ENCODE data around the gene MRPL36.

Gene MRPL36

DNA sequence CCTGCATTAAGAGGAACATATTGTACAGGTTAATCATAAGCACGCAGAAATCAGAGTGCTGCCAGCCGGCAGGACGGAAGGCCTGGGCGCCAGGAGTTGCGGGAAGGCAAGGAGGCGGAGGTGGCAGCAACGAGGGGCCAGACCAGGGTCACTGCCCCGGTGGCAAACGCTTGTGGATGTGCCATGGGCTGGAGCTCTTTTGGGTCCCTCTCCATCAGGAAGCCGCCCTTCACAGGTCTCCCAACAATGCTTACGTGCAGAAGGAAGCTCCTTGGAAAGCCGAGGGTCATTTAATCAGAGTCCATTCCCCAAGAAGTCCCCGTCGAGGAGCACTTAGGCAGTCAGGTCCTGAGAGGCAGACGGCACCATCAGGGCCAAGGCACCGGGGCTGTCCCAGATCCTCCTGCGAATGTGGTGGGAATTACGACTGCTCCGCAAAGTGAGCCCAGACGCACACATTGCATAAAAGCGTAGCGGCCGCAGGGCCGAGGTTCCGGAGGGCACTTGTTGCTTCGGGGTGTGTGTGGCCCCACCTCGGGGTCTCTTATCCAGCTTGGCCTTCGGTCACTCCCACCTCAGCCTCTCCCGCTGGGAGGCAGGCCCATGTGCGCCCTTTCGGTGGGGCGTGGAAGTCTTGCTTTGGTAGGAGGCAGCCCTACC is 20.5 kb downstream of the MRPL36 start:
- DNase-seq (ENCODE audit: low spot score) = no peak

DNA sequence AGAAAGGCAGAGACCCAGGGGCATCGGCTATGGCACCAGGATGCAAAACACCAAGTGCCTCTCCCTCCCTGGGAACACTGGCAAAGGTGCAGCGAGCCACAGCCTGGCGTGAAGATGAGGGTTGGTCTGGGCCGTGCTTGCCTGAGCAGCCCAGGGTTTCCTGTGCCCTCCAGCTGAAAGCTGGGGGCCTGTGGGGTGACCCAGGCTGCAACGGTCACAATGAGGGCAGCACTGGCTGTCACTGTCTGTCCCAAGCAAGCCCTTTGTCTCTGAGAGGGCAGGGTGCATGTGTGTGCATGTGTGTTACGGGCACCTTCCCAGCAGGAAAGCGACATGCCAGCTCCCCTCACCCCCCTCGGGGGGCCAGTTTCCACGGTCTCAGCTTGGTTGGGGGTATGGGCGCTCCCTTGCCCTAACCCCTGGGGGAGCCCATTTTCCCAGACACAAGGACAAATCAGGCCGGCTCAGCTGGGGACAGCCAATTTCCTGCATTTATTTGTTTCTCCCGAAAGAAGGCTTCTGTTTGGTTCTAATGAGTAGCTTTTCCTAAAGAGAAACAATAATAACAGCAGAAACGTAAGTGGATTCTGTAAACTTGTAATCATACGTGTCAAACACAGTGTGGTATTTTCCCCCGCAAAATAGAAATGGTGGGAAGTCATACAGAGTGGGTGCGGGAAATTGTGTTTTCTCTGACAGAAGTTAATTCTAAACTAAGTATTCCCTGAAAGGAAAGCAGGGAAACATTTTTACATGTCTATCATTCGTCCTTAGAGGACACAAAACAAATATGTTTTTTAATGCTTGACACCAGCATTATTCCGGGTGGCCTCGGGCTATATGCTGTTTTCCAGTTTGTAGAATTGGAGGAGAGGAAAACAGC is 21.3 kb downstream of the MRPL36 start:
- DNase-seq (ENCODE audit: low spot score) = no peak
- Histone ChIP-seq H3K4me3 (no peak overlapping the region), H3K27ac (no peak overlapping the region)
- TF ChIP-seq, protein P1, sequence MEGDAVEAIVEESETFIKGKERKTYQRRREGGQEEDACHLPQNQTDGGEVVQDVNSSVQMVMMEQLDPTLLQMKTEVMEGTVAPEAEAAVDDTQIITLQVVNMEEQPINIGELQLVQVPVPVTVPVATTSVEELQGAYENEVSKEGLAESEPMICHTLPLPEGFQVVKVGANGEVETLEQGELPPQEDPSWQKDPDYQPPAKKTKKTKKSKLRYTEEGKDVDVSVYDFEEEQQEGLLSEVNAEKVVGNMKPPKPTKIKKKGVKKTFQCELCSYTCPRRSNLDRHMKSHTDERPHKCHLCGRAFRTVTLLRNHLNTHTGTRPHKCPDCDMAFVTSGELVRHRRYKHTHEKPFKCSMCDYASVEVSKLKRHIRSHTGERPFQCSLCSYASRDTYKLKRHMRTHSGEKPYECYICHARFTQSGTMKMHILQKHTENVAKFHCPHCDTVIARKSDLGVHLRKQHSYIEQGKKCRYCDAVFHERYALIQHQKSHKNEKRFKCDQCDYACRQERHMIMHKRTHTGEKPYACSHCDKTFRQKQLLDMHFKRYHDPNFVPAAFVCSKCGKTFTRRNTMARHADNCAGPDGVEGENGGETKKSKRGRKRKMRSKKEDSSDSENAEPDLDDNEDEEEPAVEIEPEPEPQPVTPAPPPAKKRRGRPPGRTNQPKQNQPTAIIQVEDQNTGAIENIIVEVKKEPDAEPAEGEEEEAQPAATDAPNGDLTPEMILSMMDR (IDR thresholded peaks at IDR 0.05) = no peak

More for the DNA sequence above, 20.5 kb downstream of the MRPL36 start:
- TF ChIP-seq, protein P1 (IDR thresholded peaks at IDR 0.05) = no peak
- Histone ChIP-seq H3K4me3 (no peak overlapping the region), H3K27ac (no peak overlapping the region)

DNA sequence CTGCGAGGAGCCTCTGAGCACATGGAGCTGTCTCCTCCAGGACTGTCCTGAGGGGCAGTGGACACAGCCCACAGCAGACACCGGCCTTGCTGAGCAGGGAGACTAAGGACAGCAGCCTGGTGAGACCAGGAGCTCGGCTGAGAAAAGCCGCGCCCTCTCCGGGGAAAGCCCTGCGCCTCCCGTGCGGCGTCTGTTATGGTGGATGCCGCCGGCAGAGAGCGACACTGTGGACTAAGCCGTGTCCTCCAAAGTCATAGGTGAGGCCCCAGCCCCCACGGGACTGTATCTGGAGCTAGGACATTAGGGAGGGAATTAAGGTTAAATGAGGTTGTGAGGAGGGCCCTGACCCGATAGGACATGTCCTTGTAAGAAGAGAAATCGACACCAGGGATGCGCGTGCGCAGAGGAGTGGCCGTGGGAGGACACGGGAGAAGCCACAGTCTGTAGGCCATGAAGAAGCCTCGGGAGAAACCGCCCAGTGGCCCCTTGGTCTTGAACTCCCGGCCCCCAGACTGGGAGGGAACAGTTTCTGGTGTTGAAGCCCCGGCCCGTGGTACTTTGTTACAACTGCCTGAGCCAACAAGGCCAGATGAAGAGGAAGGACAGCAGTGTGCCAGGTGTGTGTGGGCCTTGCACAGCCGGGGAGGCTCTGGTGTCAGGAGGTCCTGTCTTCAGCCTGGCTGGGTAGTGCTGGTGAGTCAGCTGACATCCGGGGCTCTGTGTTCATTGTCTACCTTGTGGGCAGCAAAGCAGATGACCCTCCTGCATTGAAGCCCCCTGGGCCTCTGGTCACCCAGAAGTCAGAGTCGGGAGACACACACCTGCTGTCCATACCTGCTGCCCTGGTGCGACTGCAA is 22.1 kb downstream of the MRPL36 start:
- DNase-seq (ENCODE audit: low spot score) = no peak
- no peak overlapping the region for H3K27ac ChIP-seq
- H3K4me3 ChIP-seq = no peak overlapping the region
- TF ChIP-seq, protein P1 (IDR thresholded peaks at IDR 0.05) = no peak

DNA sequence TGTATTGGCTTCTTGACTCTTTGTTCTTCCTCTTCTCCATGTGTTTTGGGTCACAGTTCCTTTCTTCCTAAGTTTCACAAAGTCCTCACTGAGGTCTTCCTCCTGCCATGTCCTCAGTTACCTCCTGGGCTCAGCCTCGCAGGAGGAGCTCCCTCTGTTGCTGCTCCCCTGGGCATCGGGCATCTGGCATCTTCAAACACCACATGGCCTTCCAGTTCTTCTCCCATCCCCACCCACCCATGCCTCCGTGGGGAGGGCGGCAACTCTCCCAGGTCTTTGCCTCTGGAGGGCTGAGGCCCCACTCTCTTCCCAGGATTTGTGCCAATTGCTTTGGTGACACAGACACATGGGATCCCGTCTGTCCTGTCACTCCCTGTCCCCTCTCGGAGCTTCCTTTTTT is 22.8 kb downstream of the MRPL36 start:
- H3K27ac ChIP-seq = no peak overlapping the region
- H3K4me3 ChIP-seq = no peak overlapping the region
- DNase-seq (ENCODE audit: low spot score) = no peak
- TF ChIP-seq, protein P1 (IDR thresholded peaks at IDR 0.05) = no peak

DNA sequence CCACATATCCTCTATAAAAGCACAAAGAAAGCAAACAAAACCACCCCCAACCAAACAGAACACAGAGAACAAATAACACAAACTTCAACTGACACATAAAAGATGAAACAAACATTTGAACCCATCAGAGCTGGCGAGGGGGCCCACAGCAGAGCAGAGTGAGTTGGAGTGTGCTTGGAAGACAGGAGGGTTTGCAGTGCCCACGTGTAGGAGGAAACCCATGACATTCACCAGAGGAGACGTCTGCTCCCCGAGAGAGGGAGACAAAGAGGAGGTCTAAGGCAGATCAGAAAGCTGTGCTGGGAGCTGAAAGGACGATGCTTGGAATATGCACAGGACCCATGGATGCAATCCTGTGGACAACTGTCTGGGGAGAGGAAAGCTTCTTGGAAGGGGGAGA is 27.0 kb downstream of the MRPL36 start:
- Histone ChIP-seq H3K27ac (no peak overlapping the region), H3K4me3 (no peak overlapping the region)
- TF ChIP-seq, protein P1 (IDR thresholded peaks at IDR 0.05) = no peak
- DNase-seq (ENCODE audit: low spot score) = no peak

DNA sequence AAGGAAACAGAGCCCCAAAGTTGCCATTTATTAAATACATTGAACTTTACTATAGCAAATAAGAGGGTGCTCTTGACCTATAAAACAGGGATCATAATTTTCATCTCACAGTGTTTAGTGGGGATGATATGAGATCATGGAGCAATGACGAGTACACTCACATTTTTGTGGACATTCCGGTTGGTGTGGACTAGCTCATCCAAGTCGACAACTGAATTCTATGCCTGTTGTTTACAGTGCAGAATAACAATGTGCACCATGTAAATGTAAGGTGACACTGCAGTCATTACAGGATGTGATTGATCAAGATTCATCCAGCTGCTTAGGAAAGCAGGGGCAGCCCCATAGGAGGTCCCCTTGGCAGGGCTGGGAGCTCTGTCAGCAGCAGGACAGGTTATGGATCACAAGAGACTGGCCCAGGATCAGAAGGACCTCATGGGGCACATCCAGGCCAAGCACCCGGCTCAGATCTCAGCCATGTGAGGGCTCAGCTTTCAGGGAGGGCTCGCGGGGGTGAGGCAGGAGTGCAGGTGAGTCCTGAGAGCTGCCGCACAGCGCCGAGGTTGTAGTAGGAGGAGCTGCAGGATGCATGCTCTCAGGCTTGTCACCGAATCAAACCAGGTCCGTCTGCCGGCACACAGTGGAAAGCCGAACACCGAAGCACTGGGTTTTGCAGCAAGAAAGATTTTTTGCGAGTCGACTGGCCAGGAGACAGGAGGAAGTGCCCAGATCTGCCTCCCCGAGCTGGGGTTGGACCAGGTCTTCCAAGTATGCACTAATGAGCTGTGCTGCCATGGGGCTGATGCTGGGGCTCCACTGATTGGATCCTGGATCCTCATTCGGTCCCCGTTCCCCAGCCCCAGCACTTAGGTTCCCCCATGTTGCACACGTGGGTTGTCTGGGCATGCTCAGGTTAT is 28.2 kb downstream of the MRPL36 start:
- no peak overlapping the region for H3K27ac ChIP-seq
- no peak overlapping the region for H3K4me3 ChIP-seq
- no peak for DNase-seq (ENCODE audit: low spot score)
- TF ChIP-seq, protein P1 (IDR thresholded peaks at IDR 0.05) = no peak

All from coronary artery (tissue), 2 donors.